Smooth muscle cell (in vitro differentiated cells): ENCODE data around the gene KCNJ4. TPM values are rescaled to one million over a fixed set of nuclear protein-coding genes. Genes with fewer than 3 reads are reported as not detected.

Source experiments
- DNase-seq: peaks from one replicate; lab custom pipeline; 2025; ENCODE audit not compliant: unreplicated experiment; lab: John Stamatoyannopoulos, UW
- H2AFZ ChIP-seq: fragments of 200-600 bp; sonication (generic); 2 replicates; pipeline ENCODE4 v1.6.0; 2016; ENCODE audit warnings: antibody characterized with exemption, low read depth, mild to moderate bottlenecking
- H3F3A ChIP-seq: fragments of 200-600 bp; sonication (generic); 2 replicates; pipeline ENCODE4 v1.6.0; 2017; ENCODE audit warnings: antibody characterized with exemption, low read depth
- H3K27ac ChIP-seq: fragments of 200-600 bp; sonication (generic); 2 replicates; pipeline ENCODE4 v1.5.1; 2016; ENCODE audit warnings: low read depth, mild to moderate bottlenecking
- H3K27me3 ChIP-seq: fragments of 200-600 bp; sonication (generic); 2 replicates; pipeline ENCODE4 v1.6.1; 2016; ENCODE audit warnings: low read depth, mild to moderate bottlenecking
- H3K36me3 ChIP-seq: fragments of 200-600 bp; sonication (generic); 2 replicates; pipeline ENCODE4 v1.5.1; 2016; ENCODE audit warnings: low read depth
- H3K4me1 ChIP-seq: fragments of 200-600 bp; sonication (generic); 2 replicates; pipeline ENCODE4 v1.5.1; 2016; ENCODE audit warnings: low read depth
- H3K4me2 ChIP-seq: fragments of 200-600 bp; sonication (generic); 2 replicates; pipeline ENCODE4 v1.6.0; 2016; ENCODE audit warnings: mild to moderate bottlenecking
- H3K4me3 ChIP-seq: fragments of 200-600 bp; sonication (generic); 2 replicates; pipeline ENCODE4 v1.5.1; 2016; ENCODE audit warnings: mild to moderate bottlenecking
- H3K79me2 ChIP-seq: fragments of 200-600 bp; sonication (generic); 2 replicates; pipeline ENCODE4 v1.6.0; 2016; ENCODE audit warnings: low read depth, mild to moderate bottlenecking
- H3K9ac ChIP-seq: fragments of 200-600 bp; sonication (generic); 2 replicates; pipeline ENCODE4 v1.6.0; 2016; ENCODE audit warnings: low read depth
- H3K9me3 ChIP-seq: fragments of 200-600 bp; sonication (generic); replicated peaks from 2 replicates; pipeline ENCODE4 v1.5.1; 2016; ENCODE audit warnings: low read depth
- H4K20me1 ChIP-seq: fragments of 200-600 bp; sonication (generic); 2 replicates; pipeline ENCODE4 v1.6.0; 2016; ENCODE audit warnings: low read depth
- CTCF ChIP-seq: fragments of 200-600 bp; sonication (generic); IDR thresholded peaks from 2 replicates; pipeline ENCODE4 v1.5.1; 2017; ENCODE audit warnings: borderline replicate concordance, mild to moderate bottlenecking, antibody characterized with exemption; ENCODE audit not compliant: insufficient read depth, poor library complexity, severe bottlenecking
- WGBS: methylation state at CpG from one replicate; pipeline ENCODE4 v1.1.7; 2016; ENCODE audit warnings: low lambda C conversion rate; 5-methylcytosine and 5-hydroxymethylcytosine counted together
- polyA plus RNA-seq: library from polyadenylated mRNA; unstranded; fragments of >200 nt; fragmentation: Nextera tagmentation; extraction: Ambion mirVana; gene quantifications from 2 replicates; pipeline ENCODE4 v1.2.1, GENCODE V29; 2016
- total RNA-seq: library from RNA; depleted of rRNA; stranded (reverse); fragments of >200 nt; gene quantifications from 2 replicates; pipeline ENCODE4 v1.2.3, GENCODE V29; 2014

KCNJ4 gene
- total and polyA plus RNA-seq, 2 experiments from 2014 or later = not detected

- WGBS = 91% methylated on average over 6 of the region's 6 CpGs
- Histone ChIP-seq H2AFZ (no peak overlapping the region), H3K36me3 (no peaks in the 10 kb centered on the region), H3K4me3 (peak overlapping the region; percentile 91), H3K9me3 (no peaks in the 10 kb centered on the region), H3K27me3 (no peaks in the 10 kb centered on the region), H3K27ac (no peak overlapping the region), H3F3A (peaks cover 9% of the 10 kb centered on the region), H3K4me1 (peaks cover 8% of the 10 kb centered on the region), H3K79me2 (peaks cover 56% of the 10 kb centered on the region), H3K4me2 (peak overlapping the region; percentile 100), H4K20me1 (peaks cover 43% of the 10 kb centered on the region), H3K9ac (no peak overlapping the region)
- no peak for TF ChIP-seq CTCF
- DNase-seq = no peak
Measured at GRCh38 chr22:38469306-38469781, 14.3 kb upstream of the KCNJ4 start.

GRCh38 chr22:38468443-38469305, 13.7 kb upstream of the KCNJ4 start:
- H3K27me3 ChIP-seq = no peaks in the 10 kb centered on the region
- no peak for TF ChIP-seq CTCF
- peaks cover 9% of the 10 kb centered on the region for H3F3A ChIP-seq
- 60% methylated on average over 28 of the region's 28 CpGs for WGBS
- peaks cover 56% of the 10 kb centered on the region for H3K79me2 ChIP-seq
- H3K36me3 ChIP-seq = no peaks in the 10 kb centered on the region
- no peaks in the 10 kb centered on the region for H3K9me3 ChIP-seq
- no peak overlapping the region for H2AFZ ChIP-seq
- peak overlapping the region; percentile 98 for H3K9ac ChIP-seq
- H3K4me1 ChIP-seq = peaks cover 12% of the 10 kb centered on the region
- H3K4me3 ChIP-seq = peak overlapping the region; percentile 91
- peak overlapping the region; percentile 100 for H3K4me2 ChIP-seq
- H4K20me1 ChIP-seq = peaks cover 36% of the 10 kb centered on the region
- peak overlapping the region; percentile 88 for H3K27ac ChIP-seq
- no peak for DNase-seq

- Histone ChIP-seq H3K4me1 (peaks cover 19% of the 10 kb centered on the region), H2AFZ (peak within 1 kb of the TSS; percentile 72), H3K9ac (peak within 1 kb of the TSS; percentile 98), H3K4me3 (peak within 1 kb of the TSS; percentile 91), H3K27me3 (no peaks in the 10 kb centered on the region), H3K79me2 (peaks cover 50% of the 10 kb centered on the region), H4K20me1 (peaks cover 29% of the 10 kb centered on the region), H3F3A (peaks cover 9% of the 10 kb centered on the region), H3K27ac (peak within 1 kb of the TSS; percentile 88), H3K4me2 (peak within 1 kb of the TSS; percentile 100), H3K36me3 (no peaks in the 10 kb centered on the region), H3K9me3 (no peaks in the 10 kb centered on the region)
- WGBS = 2% methylated on average over 34 of the region's 53 CpGs
- DNase-seq = peak; percentile 37
- TF ChIP-seq CTCF = no peak
Measured at GRCh38 chr22:38467904-38468442, 13.0 kb upstream of the KCNJ4 start, which contains the start of gene KDELR3. KDELR3 (plus strand) TSS chr22:38468096; CDS start chr22:38468234, 138 bp downstream.
